Nephron (organoid): Measurements from ENCODE around the gene CTIF.

ENCODE experiments used
- H3K27ac Mint-ChIP-seq, 3 experiments: 2 replicates each; pipeline ENCODE4 v1.8.0; 2020; ENCODE audit warnings: mixed read lengths in 3 of 3, mild to moderate bottlenecking in 2 of 3, moderate library complexity in 1 of 3
- H3K27me3 Mint-ChIP-seq: 2 replicates; pipeline ENCODE4 v1.8.0; 2021; ENCODE audit warnings: low read depth, mild to moderate bottlenecking, moderate library complexity, mixed read lengths
- H3K36me3 Mint-ChIP-seq: 2 replicates; pipeline ENCODE4 v1.8.0; 2020; ENCODE audit warnings: low read depth, mixed read lengths
- H3K4me1 Mint-ChIP-seq: 2 replicates; pipeline ENCODE4 v1.8.0; 2020; ENCODE audit warnings: mixed read lengths
- H3K4me3 Mint-ChIP-seq, 3 experiments: 2 replicates each; pipeline ENCODE4 v1.8.0; 2020; ENCODE audit warnings: mild to moderate bottlenecking in 3 of 3, mixed read lengths in 3 of 3, moderate library complexity in 2 of 3
- H3K9me3 Mint-ChIP-seq: 2 replicates; pipeline ENCODE4 v1.8.0; 2020; ENCODE audit warnings: mixed read lengths
- CTCF ChIP-seq, 3 experiments: fragments of 200-600 bp; sonication (generic); IDR thresholded peaks; one replicate each; pipeline ENCODE4 v1.5.0; 2021; ENCODE audit warnings: antibody characterized with exemption in 3 of 3; ENCODE audit not compliant: unreplicated experiment in 3 of 3

Gene CTIF

DNA sequence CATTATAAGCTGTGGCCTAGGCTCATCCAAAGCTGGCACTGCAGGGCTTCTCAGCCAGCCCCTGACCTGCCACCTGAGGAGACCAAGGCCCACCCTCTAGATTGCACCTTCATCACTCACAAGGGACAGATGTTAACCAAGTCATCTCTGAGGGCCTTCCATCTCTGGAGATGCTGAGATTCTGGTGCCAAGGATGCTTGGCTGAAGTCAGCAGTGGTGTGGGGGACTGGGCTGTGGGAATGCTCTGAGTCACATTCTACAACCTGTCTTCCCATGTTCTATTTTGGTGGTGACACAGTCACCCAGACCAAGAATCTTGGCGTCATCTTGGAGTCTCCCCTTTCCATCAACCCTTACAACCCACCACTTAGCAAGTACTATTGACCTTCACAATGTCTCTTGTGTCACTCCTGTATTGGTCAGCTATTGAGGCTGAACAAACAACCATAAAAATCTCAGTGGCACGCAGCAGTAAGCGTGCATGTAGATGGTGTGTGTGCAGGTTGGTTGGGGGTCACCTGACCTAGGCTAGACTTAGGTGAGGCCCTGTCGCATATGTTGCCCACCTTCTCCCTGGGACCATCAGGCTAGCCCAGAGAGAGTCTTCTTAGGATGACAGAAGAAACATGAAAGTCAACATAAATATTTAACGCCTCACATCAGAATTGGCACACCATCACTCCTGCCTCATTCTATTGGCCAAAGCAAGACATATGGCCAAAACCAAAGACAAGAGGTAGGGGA, 276.9 kb downstream of the CTIF start:
- H3K27me3 Mint-ChIP-seq = no peaks in the 10 kb centered on the region
- no peak overlapping the region for H3K4me3 Mint-ChIP-seq
- H3K9me3 Mint-ChIP-seq = no peaks in the 10 kb centered on the region
- TF ChIP-seq CTCF (IDR thresholded peaks at IDR 0.05; ENCODE audit: unreplicated experiment in 3 of 3) = no peak
- H3K4me1 Mint-ChIP-seq = peaks cover 5% of the 10 kb centered on the region
- no peak overlapping the region for H3K27ac Mint-ChIP-seq
- peaks cover 34% of the 10 kb centered on the region for H3K36me3 Mint-ChIP-seq

- Mint-ChIP-seq H3K4me3 (no peak overlapping the region), H3K36me3 (peaks cover 34% of the 10 kb centered on the region), H3K9me3 (no peaks in the 10 kb centered on the region), H3K27ac (no peak overlapping the region), H3K27me3 (no peaks in the 10 kb centered on the region), H3K4me1 (peaks cover 5% of the 10 kb centered on the region)
- no peak for TF ChIP-seq CTCF (IDR thresholded peaks at IDR 0.05; ENCODE audit: unreplicated experiment in 3 of 3)
Observed at GRCh38 chr18:48816554-48816953, 277.7 kb downstream of the CTIF start.

- H3K27ac Mint-ChIP-seq = no peak overlapping the region
- no peak overlapping the region for H3K4me3 Mint-ChIP-seq
- peaks cover 38% of the 10 kb centered on the region for H3K36me3 Mint-ChIP-seq
- no peak for TF ChIP-seq CTCF (IDR thresholded peaks at IDR 0.05; ENCODE audit: unreplicated experiment in 3 of 3)
- H3K4me1 Mint-ChIP-seq = peaks cover 5% of the 10 kb centered on the region
- no peaks in the 10 kb centered on the region for H3K9me3 Mint-ChIP-seq
- no peaks in the 10 kb centered on the region for H3K27me3 Mint-ChIP-seq
Observed at GRCh38 chr18:48817021-48817461, 278.2 kb downstream of the CTIF start.

DNA sequence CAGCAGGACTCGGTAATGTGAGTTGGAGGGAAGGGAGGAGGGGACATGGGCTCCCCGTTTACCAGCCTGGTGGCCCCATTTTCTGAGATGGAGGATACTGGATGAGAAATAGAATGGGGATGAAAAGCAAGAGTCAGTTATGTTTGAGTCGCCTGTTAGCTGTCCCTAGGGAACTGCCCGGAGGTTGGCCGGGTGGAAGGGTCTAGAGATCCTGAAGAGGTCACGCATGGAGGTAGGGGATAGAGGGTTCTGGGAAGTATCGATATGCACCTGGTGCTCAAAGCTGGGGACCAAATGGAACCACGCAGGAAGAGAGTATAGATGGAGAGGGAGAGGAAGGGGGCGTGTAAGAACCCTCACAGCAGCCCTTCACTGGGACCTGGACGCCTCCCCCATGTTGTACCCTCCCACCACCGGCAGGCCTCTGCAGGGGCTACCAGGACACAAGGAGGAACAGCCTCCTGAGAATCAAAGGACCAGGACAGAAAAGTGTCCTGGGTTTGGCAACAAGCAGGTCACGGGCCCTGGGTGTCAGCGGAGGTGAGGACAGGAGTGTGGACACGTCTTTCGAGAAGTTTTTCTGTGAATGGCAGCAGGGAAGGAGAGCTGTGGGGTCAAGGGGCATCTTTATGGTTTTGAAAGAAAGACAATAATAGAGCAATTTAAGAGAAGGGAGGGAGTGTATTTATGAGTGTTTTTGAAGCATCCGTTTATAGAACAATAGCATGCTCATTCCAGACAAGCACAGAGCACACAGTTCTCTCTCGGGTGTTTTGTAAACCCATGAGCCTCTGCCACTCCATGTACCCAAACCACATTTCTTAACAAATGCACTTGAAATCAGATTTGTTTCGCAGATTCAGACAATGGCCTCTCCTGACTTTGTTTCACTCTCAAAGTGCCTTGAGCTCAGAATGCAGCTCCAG, 279.8 kb downstream of the CTIF start:
- H3K4me1 Mint-ChIP-seq = peaks cover 5% of the 10 kb centered on the region

GRCh38 chr18:48819276-48819675, 280.4 kb downstream of the CTIF start:
- Mint-ChIP-seq H3K4me1 (peaks cover 5% of the 10 kb centered on the region), H3K9me3 (peaks cover 4% of the 10 kb centered on the region), H3K27me3 (no peaks in the 10 kb centered on the region), H3K4me3 (no peak overlapping the region), H3K27ac (no peak overlapping the region), H3K36me3 (peaks cover 56% of the 10 kb centered on the region)
- TF ChIP-seq CTCF (IDR thresholded peaks at IDR 0.05; ENCODE audit: unreplicated experiment in 3 of 3) = no peak

More for the DNA sequence above, 279.8 kb downstream of the CTIF start:
- H3K36me3 Mint-ChIP-seq = peaks cover 49% of the 10 kb centered on the region
- no peaks in the 10 kb centered on the region for H3K27me3 Mint-ChIP-seq
- H3K27ac Mint-ChIP-seq = peak overlapping the region in 2 of 3 experiments; percentile 21 to 28
- no peak for TF ChIP-seq CTCF (IDR thresholded peaks at IDR 0.05; ENCODE audit: unreplicated experiment in 3 of 3)
- H3K9me3 Mint-ChIP-seq = peaks cover 3% of the 10 kb centered on the region
- H3K4me3 Mint-ChIP-seq = no peak overlapping the region
